ENCODE measurements around the gene BLVRB. TPM values are rescaled to one million over a fixed set of nuclear protein-coding genes. Genes with fewer than 3 reads are reported as not detected.
A peak's percentile ranks its signal among the peaks of the same experiment; 100 is the strongest.

Gene BLVRB
- total RNA-seq, 1 donor from 2014 or later, result 11.3 TPM

DNA sequence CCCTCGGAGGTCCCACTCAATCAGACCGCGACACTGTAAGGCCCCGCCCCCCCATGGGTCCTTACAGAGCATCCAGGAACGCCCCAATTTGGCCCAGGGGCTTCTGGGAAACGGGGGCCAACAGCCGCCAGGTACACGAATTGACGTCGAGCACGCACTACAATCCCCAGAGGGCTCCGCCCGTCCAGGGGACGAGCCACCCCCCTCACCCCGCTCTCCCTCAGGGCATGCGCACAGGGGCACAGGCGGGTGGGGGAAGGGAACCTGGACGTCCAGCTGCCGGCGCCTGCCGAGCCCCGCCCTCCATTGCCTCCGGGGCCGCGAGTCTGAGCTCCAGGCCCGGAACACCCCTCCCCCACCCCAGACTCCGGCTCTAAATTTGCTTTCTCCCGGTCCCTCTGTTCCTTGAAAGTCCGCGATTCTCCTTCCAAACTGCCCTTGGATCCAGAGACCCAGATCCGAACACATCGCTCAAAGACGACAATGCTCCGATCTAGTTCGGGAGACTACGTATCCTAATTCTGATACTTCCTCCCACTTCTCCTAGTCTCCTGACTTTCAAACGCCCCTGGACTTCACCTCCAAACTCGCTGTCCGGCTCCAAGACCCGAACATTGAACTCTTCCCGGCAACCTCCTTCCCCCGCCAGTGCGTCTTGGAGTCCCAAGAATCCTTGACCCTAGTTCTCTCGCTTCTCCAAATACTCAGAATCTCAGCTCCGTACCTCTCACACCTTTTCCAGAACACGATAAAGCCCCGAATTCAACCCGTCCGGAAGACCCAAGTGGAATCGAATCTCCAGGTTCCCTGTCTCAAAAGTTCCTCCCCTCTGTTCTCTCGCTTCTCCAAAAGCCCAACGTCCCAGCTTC, 22.2 kb downstream of the BLVRB start:
- Histone ChIP-seq H3K4me2 (peak overlapping the region; percentile 81), H3K27me3 (no peaks in the 10 kb centered on the region), H3F3A (ENCODE audit: low read depth) (peaks cover 42% of the 10 kb centered on the region), H3K9ac (peak overlapping the region; percentile 57), H3K36me3 (no peaks in the 10 kb centered on the region), H3K4me1 (peaks cover 18% of the 10 kb centered on the region), H3K27ac (peak overlapping the region; percentile 79), H3K4me3 (peak overlapping the region; percentile 86), H4K20me1 (ENCODE audit: low read depth) (peaks cover 24% of the 10 kb centered on the region), H3K9me3 (ENCODE audit: low read depth) (no peaks in the 10 kb centered on the region), H3K79me2 (ENCODE audit: low read depth) (peaks cover 33% of the 10 kb centered on the region), H2AFZ (replicated peaks) (no peak overlapping the region)
- H3K4me3 Mint-ChIP-seq, result peak overlapping the region; percentile 97
- TF ChIP-seq EZH2 (IDR thresholded peaks at IDR 0.05) (no peak), EZH2phosphoT487 (IDR thresholded peaks at IDR 0.05) (no peak)
- TF ChIP-seq, protein P1, sequence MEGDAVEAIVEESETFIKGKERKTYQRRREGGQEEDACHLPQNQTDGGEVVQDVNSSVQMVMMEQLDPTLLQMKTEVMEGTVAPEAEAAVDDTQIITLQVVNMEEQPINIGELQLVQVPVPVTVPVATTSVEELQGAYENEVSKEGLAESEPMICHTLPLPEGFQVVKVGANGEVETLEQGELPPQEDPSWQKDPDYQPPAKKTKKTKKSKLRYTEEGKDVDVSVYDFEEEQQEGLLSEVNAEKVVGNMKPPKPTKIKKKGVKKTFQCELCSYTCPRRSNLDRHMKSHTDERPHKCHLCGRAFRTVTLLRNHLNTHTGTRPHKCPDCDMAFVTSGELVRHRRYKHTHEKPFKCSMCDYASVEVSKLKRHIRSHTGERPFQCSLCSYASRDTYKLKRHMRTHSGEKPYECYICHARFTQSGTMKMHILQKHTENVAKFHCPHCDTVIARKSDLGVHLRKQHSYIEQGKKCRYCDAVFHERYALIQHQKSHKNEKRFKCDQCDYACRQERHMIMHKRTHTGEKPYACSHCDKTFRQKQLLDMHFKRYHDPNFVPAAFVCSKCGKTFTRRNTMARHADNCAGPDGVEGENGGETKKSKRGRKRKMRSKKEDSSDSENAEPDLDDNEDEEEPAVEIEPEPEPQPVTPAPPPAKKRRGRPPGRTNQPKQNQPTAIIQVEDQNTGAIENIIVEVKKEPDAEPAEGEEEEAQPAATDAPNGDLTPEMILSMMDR (IDR thresholded peaks at IDR 0.05), result no peak
- no peaks in the 10 kb centered on the region for H3K9me3 Mint-ChIP-seq
- H3K27me3 Mint-ChIP-seq (ENCODE audit: insufficient read depth, low read depth), result peaks cover 3% of the 10 kb centered on the region
- peak overlapping the region; percentile 96 for H3K27ac Mint-ChIP-seq
- peaks cover 3% of the 10 kb centered on the region for H3K36me3 Mint-ChIP-seq
- peaks cover 30% of the 10 kb centered on the region for H3K4me1 Mint-ChIP-seq
- peak; percentile 100 for DNase-seq (ENCODE audit: low spot score)

GRCh38 chr19:40442328-40443130, 23.0 kb downstream of the BLVRB start:
- no peaks in the 10 kb centered on the region for H3K9me3 Mint-ChIP-seq
- Histone ChIP-seq H3K27ac (peak overlapping the region; percentile 58), H3K4me2 (peak overlapping the region; percentile 81), H3K4me1 (peaks cover 18% of the 10 kb centered on the region), H3K9me3 (ENCODE audit: low read depth) (no peaks in the 10 kb centered on the region), H3K27me3 (no peaks in the 10 kb centered on the region), H3K36me3 (no peaks in the 10 kb centered on the region), H3K79me2 (ENCODE audit: low read depth) (peaks cover 33% of the 10 kb centered on the region), H3K9ac (peak overlapping the region; percentile 51), H4K20me1 (ENCODE audit: low read depth) (peaks cover 24% of the 10 kb centered on the region), H3F3A (ENCODE audit: low read depth) (peaks cover 42% of the 10 kb centered on the region), H2AFZ (replicated peaks) (no peak overlapping the region), H3K4me3 (peak overlapping the region; percentile 86)
- peak overlapping the region; percentile 97 for H3K4me3 Mint-ChIP-seq
- peaks cover 30% of the 10 kb centered on the region for H3K4me1 Mint-ChIP-seq
- TF ChIP-seq EZH2 (IDR thresholded peaks at IDR 0.05) (no peak), EZH2phosphoT487 (IDR thresholded peaks at IDR 0.05) (no peak)
- TF ChIP-seq, protein P1 (IDR thresholded peaks at IDR 0.05), result no peak
- H3K36me3 Mint-ChIP-seq, result peaks cover 6% of the 10 kb centered on the region
- no peak for DNase-seq (ENCODE audit: low spot score)
- H3K27ac Mint-ChIP-seq, result no peak overlapping the region
- H3K27me3 Mint-ChIP-seq (ENCODE audit: insufficient read depth, low read depth), result peaks cover 6% of the 10 kb centered on the region

GRCh38 chr19:40441719-40442253, 23.8 kb downstream of the BLVRB start:
- Mint-ChIP-seq H3K27ac (no peak overlapping the region), H3K9me3 (no peaks in the 10 kb centered on the region), H3K27me3 (ENCODE audit: insufficient read depth, low read depth) (peaks cover 6% of the 10 kb centered on the region), H3K36me3 (peaks cover 6% of the 10 kb centered on the region), H3K4me1 (peaks cover 30% of the 10 kb centered on the region), H3K4me3 (peak overlapping the region; percentile 97)
- H2AFZ ChIP-seq (replicated peaks), result no peak overlapping the region
- H3F3A ChIP-seq (ENCODE audit: low read depth), result peaks cover 42% of the 10 kb centered on the region
- no peak for DNase-seq (ENCODE audit: low spot score)
- H4K20me1 ChIP-seq (ENCODE audit: low read depth), result peaks cover 24% of the 10 kb centered on the region
- H3K4me3 ChIP-seq, result peak overlapping the region; percentile 86
- peaks cover 33% of the 10 kb centered on the region for H3K79me2 ChIP-seq (ENCODE audit: low read depth)
- no peak overlapping the region for H3K27ac ChIP-seq
- peak overlapping the region; percentile 81 for H3K4me2 ChIP-seq
- H3K9me3 ChIP-seq (ENCODE audit: low read depth), result no peaks in the 10 kb centered on the region
- no peaks in the 10 kb centered on the region for H3K27me3 ChIP-seq
- no peak for TF ChIP-seq EZH2phosphoT487 (IDR thresholded peaks at IDR 0.05)
- TF ChIP-seq, protein P1 (IDR thresholded peaks at IDR 0.05), result no peak
- no peak for TF ChIP-seq EZH2 (IDR thresholded peaks at IDR 0.05)
- peaks cover 18% of the 10 kb centered on the region for H3K4me1 ChIP-seq
- H3K36me3 ChIP-seq, result no peaks in the 10 kb centered on the region
- H3K9ac ChIP-seq, result no peak overlapping the region

All from neural progenitor cell (in vitro differentiated cells).